ENCODE data around the gene FBLIM1. TPM values are rescaled to one million over a fixed set of nuclear protein-coding genes. Genes with fewer than 3 reads are reported as not detected.

Gene FBLIM1
- total and polyA plus RNA-seq, 7 experiments from 2014 or later: 0.27 to 0.54 (median 0.41) TPM; not detected in 4

GRCh38 chr1:15777909-15778707 is 19.5 kb downstream of the FBLIM1 start:
- Histone ChIP-seq H3K27ac (ENCODE audit: low read depth, low read length) (no peak overlapping the region), H3K9me3 (ENCODE audit: control insufficient read depth in 2 of 3, low read length in 3 of 3) (no peaks in the 10 kb centered on the region), H3K4me3 (ENCODE audit: low read length) (no peak overlapping the region), H3K36me3 (ENCODE audit: control insufficient read depth in 2 of 3, insufficient read depth in 3 of 3, low read length in 3 of 3) (no peaks in the 10 kb centered on the region), H3K4me1 (ENCODE audit: control insufficient read depth in 2 of 2, insufficient read depth in 2 of 2, low read length in 2 of 2) (no peaks in the 10 kb centered on the region), H3K27me3 (ENCODE audit: control insufficient read depth in 2 of 2, insufficient read depth in 2 of 2, low read length in 2 of 2) (no peaks in the 10 kb centered on the region)
- ATAC-seq (no peak), DNase-seq (no peak)
- peaks cover 0 to 2% (median 0%) of the 10 kb centered on the region in 11 donors for H3K9me3 Mint-ChIP-seq
- no peak overlapping the region for H3K4me3 Mint-ChIP-seq
- CTCF ChIA-PET: no interaction called here
- intact Hi-C loops (cut with micrococcal nuclease): no loop called here
- POLR2A ChIA-PET: no interaction called here
- peaks cover 0 to 15% (median 0%) of the 10 kb centered on the region in 5 donors for H3K27me3 Mint-ChIP-seq
- no peaks in the 10 kb centered on the region for H3K4me1 Mint-ChIP-seq
- no peaks in the 10 kb centered on the region for H3K36me3 Mint-ChIP-seq
- H3K27ac Mint-ChIP-seq: no peak overlapping the region

GRCh38 chr1:15785683-15786082 is 27.1 kb downstream of the FBLIM1 start:
- ChIA-PET POLR2A (no interaction called here), CTCF (interaction anchor here (0.7 kb wide), 1 partner anchor 416 kb away, joined by 3 read pairs; no protein-coding TSS in a partner anchor)
- Histone ChIP-seq H3K4me1 (ENCODE audit: control insufficient read depth in 2 of 2, insufficient read depth in 2 of 2, low read length in 2 of 2) (no peaks in the 10 kb centered on the region), H3K27ac (ENCODE audit: low read depth, low read length) (no peak overlapping the region), H3K36me3 (ENCODE audit: control insufficient read depth in 2 of 3, insufficient read depth in 3 of 3, low read length in 3 of 3) (no peaks in the 10 kb centered on the region), H3K9me3 (ENCODE audit: control insufficient read depth in 2 of 3, low read length in 3 of 3) (no peaks in the 10 kb centered on the region), H3K27me3 (ENCODE audit: control insufficient read depth in 2 of 2, insufficient read depth in 2 of 2, low read length in 2 of 2) (no peaks in the 10 kb centered on the region), H3K4me3 (ENCODE audit: low read length) (no peak overlapping the region)
- Mint-ChIP-seq H3K27me3 (peaks cover 0 to 11% (median 2%) of the 10 kb centered on the region in 5 donors), H3K4me3 (no peak overlapping the region), H3K4me1 (no peaks in the 10 kb centered on the region), H3K9me3 (no peaks in the 10 kb centered on the region), H3K27ac (no peak overlapping the region), H3K36me3 (no peaks in the 10 kb centered on the region)
- ATAC-seq: no peak
- intact Hi-C loops (cut with micrococcal nuclease): no loop called here
- DNase-seq: no peak

- ChIA-PET POLR2A (no interaction called here), CTCF (no interaction called here)
- no peaks in the 10 kb centered on the region for H3K36me3 ChIP-seq (ENCODE audit: control insufficient read depth in 2 of 3, insufficient read depth in 3 of 3, low read length in 3 of 3)
- no peak overlapping the region for H3K27ac ChIP-seq (ENCODE audit: low read depth, low read length)
- H3K9me3 Mint-ChIP-seq: no peaks in the 10 kb centered on the region
- peaks cover 0 to 14% (median 4%) of the 10 kb centered on the region in 5 donors for H3K27me3 Mint-ChIP-seq
- H3K9me3 ChIP-seq (ENCODE audit: control insufficient read depth in 2 of 3, low read length in 3 of 3): no peaks in the 10 kb centered on the region
- DNase-seq (no peak), ATAC-seq (no peak)
- no peak overlapping the region for H3K4me3 Mint-ChIP-seq
- no peak overlapping the region for H3K4me3 ChIP-seq (ENCODE audit: low read length)
- intact Hi-C loops (cut with micrococcal nuclease): no loop called here
- no peak overlapping the region for H3K27ac Mint-ChIP-seq
- no peaks in the 10 kb centered on the region for H3K4me1 Mint-ChIP-seq
- H3K4me1 ChIP-seq (ENCODE audit: control insufficient read depth in 2 of 2, insufficient read depth in 2 of 2, low read length in 2 of 2): no peaks in the 10 kb centered on the region
- no peaks in the 10 kb centered on the region for H3K36me3 Mint-ChIP-seq
- H3K27me3 ChIP-seq (ENCODE audit: control insufficient read depth in 2 of 2, insufficient read depth in 2 of 2, low read length in 2 of 2): no peaks in the 10 kb centered on the region
These were observed 28.0 kb downstream of the FBLIM1 start for GRCh38 chr1:15786581-15786980.

- Histone ChIP-seq H3K9me3 (ENCODE audit: control insufficient read depth in 2 of 3, low read length in 3 of 3) (no peaks in the 10 kb centered on the region), H3K4me1 (ENCODE audit: control insufficient read depth in 2 of 2, insufficient read depth in 2 of 2, low read length in 2 of 2) (no peaks in the 10 kb centered on the region), H3K4me3 (ENCODE audit: low read length) (no peak overlapping the region), H3K27me3 (ENCODE audit: control insufficient read depth in 2 of 2, insufficient read depth in 2 of 2, low read length in 2 of 2) (no peaks in the 10 kb centered on the region), H3K27ac (ENCODE audit: low read depth, low read length) (no peak overlapping the region), H3K36me3 (ENCODE audit: control insufficient read depth in 2 of 3, insufficient read depth in 3 of 3, low read length in 3 of 3) (no peaks in the 10 kb centered on the region)
- ChIA-PET CTCF (no interaction called here), POLR2A (interaction anchor here (0.6 kb wide), 2 partner anchors 188 to 655 kb away, joined by 3 read pairs; no protein-coding TSS in a partner anchor)
- DNase-seq (no peak), ATAC-seq (peak; percentile 70)
- H3K27ac Mint-ChIP-seq: peak overlapping the region in 1 of 9 donors; percentile 26
- H3K36me3 Mint-ChIP-seq: no peaks in the 10 kb centered on the region
- peaks cover 2 to 6% (median 4%) of the 10 kb centered on the region in 7 donors for H3K4me1 Mint-ChIP-seq
- no peaks in the 10 kb centered on the region for H3K9me3 Mint-ChIP-seq
- H3K27me3 Mint-ChIP-seq: peaks cover 0 to 14% (median 4%) of the 10 kb centered on the region in 5 donors
- no peak overlapping the region for H3K4me3 Mint-ChIP-seq
- intact Hi-C loops (cut with micrococcal nuclease): no loop called here
These were observed 30.2 kb downstream of the FBLIM1 start for GRCh38 chr1:15788624-15789301.

- intact Hi-C loops (cut with micrococcal nuclease): no loop called here
- H3K4me3 Mint-ChIP-seq: no peak overlapping the region
- Histone ChIP-seq H3K27ac (ENCODE audit: low read depth, low read length) (no peak overlapping the region), H3K9me3 (ENCODE audit: control insufficient read depth in 2 of 3, low read length in 3 of 3) (no peaks in the 10 kb centered on the region), H3K4me1 (ENCODE audit: control insufficient read depth in 2 of 2, insufficient read depth in 2 of 2, low read length in 2 of 2) (no peaks in the 10 kb centered on the region), H3K36me3 (ENCODE audit: control insufficient read depth in 2 of 3, insufficient read depth in 3 of 3, low read length in 3 of 3) (no peaks in the 10 kb centered on the region), H3K4me3 (ENCODE audit: low read length) (no peak overlapping the region), H3K27me3 (ENCODE audit: control insufficient read depth in 2 of 2, insufficient read depth in 2 of 2, low read length in 2 of 2) (no peaks in the 10 kb centered on the region)
- no peaks in the 10 kb centered on the region for H3K9me3 Mint-ChIP-seq
- H3K4me1 Mint-ChIP-seq: peaks cover 2 to 6% (median 4%) of the 10 kb centered on the region in 7 donors
- ATAC-seq: no peak
- DNase-seq: no peak
- H3K27me3 Mint-ChIP-seq: peaks cover 0 to 3% (median 0%) of the 10 kb centered on the region in 5 donors
- POLR2A ChIA-PET: no interaction called here
- H3K27ac Mint-ChIP-seq: peak overlapping the region in 1 of 9 donors; percentile 31
- H3K36me3 Mint-ChIP-seq: no peaks in the 10 kb centered on the region
- CTCF ChIA-PET: interaction anchor here (0.6 kb wide), 1 partner anchor 321 kb away, joined by 6 read pairs; no protein-coding TSS in a partner anchor
These were observed 37.5 kb downstream of the FBLIM1 start for GRCh38 chr1:15796086-15796462.

- ChIA-PET CTCF (interaction anchor here (0.8 kb wide), 1 partner anchor 115 kb away, joined by 4 read pairs; no protein-coding TSS in a partner anchor), POLR2A (no interaction called here)
- no peak for ATAC-seq
- no peak overlapping the region for H3K4me3 Mint-ChIP-seq
- no peaks in the 10 kb centered on the region for H3K27me3 ChIP-seq (ENCODE audit: control insufficient read depth in 2 of 2, insufficient read depth in 2 of 2, low read length in 2 of 2)
- no peaks in the 10 kb centered on the region for H3K4me1 ChIP-seq (ENCODE audit: control insufficient read depth in 2 of 2, insufficient read depth in 2 of 2, low read length in 2 of 2)
- H3K36me3 Mint-ChIP-seq: no peaks in the 10 kb centered on the region
- DNase-seq: no peak
- no peak overlapping the region for H3K4me3 ChIP-seq (ENCODE audit: low read length)
- H3K9me3 Mint-ChIP-seq: no peaks in the 10 kb centered on the region
- H3K27me3 Mint-ChIP-seq: peaks cover 0 to 11% (median 6%) of the 10 kb centered on the region in 5 donors
- H3K4me1 Mint-ChIP-seq: no peaks in the 10 kb centered on the region
- intact Hi-C loops (cut with micrococcal nuclease): no loop called here
- no peak overlapping the region for H3K27ac Mint-ChIP-seq
- no peak overlapping the region for H3K27ac ChIP-seq (ENCODE audit: low read depth, low read length)
- H3K36me3 ChIP-seq (ENCODE audit: control insufficient read depth in 2 of 3, insufficient read depth in 3 of 3, low read length in 3 of 3): no peaks in the 10 kb centered on the region
- H3K9me3 ChIP-seq (ENCODE audit: control insufficient read depth in 2 of 3, low read length in 3 of 3): no peaks in the 10 kb centered on the region
These were observed 39.2 kb downstream of the FBLIM1 start for GRCh38 chr1:15797614-15798390.

All from naive thymus-derived CD4-positive, alpha-beta T cell (primary cell).